ENCODE results near the gene ABCA9. TPM values are rescaled to one million over a fixed set of nuclear protein-coding genes. Genes with fewer than 3 reads are reported as not detected.
A peak's percentile ranks its signal among the peaks of the same experiment; 100 is the strongest.

The ABCA9 gene
- total RNA-seq, 1 experiment from 2014 or later = not detected

GRCh38 chr17:69046121-69046807 is 14.5 kb downstream of the ABCA9 start:
- Histone ChIP-seq H4K20me1 (ENCODE audit: control insufficient read depth, insufficient read depth, insufficient read length) (no peaks in the 10 kb centered on the region), H3T11ph (ENCODE audit: low read length) (no peak overlapping the region), H3K27me3 (ENCODE audit: insufficient read depth, low read length) (no peaks in the 10 kb centered on the region), H2BK20ac (ENCODE audit: low read depth, low read length, poor library complexity, severe bottlenecking) (no peak overlapping the region), H3K18ac (ENCODE audit: insufficient read length, low read depth, low read length) (no peak overlapping the region), H3K9me3 (ENCODE audit: control insufficient read depth, low read depth, low read length) (no peaks in the 10 kb centered on the region), H4K8ac (replicated peaks; ENCODE audit: insufficient read length, low read depth, low read length) (no peak overlapping the region), H3K9ac (ENCODE audit: extremely low read depth, insufficient read length, low read length) (no peak overlapping the region), H2BK5ac (ENCODE audit: insufficient read length, low read length) (no peak overlapping the region), H3K4me1 (ENCODE audit: insufficient read depth, low read length) (no peaks in the 10 kb centered on the region), H2BK120ac (ENCODE audit: low read depth, low read length, poor library complexity, severe bottlenecking) (no peak overlapping the region), H2AK5ac (ENCODE audit: insufficient read length, low read length) (no peak overlapping the region), H3K4me2 (ENCODE audit: insufficient read depth, insufficient read length, low read length) (no peak overlapping the region), H3K56ac (ENCODE audit: insufficient read length, low read depth, low read length) (no peak overlapping the region), H4K5ac (ENCODE audit: insufficient read length, low read depth, low read length) (no peak overlapping the region), H3K27ac (ENCODE audit: insufficient read length, low read depth, low read length) (no peak overlapping the region), H3K14ac (ENCODE audit: insufficient read depth, low read length) (no peak overlapping the region), H3K23ac (ENCODE audit: insufficient read length, low read depth, low read length) (no peak overlapping the region), H4K91ac (ENCODE audit: insufficient read length, low read depth, low read length) (no peak overlapping the region), H2BK12ac (ENCODE audit: insufficient read length, low read depth, low read length) (no peak overlapping the region), H2AFZ (ENCODE audit: low read length) (no peak overlapping the region), H3K79me2 (ENCODE audit: insufficient read depth, low read length) (no peaks in the 10 kb centered on the region), H3K79me1 (ENCODE audit: insufficient read depth, low read depth, low read length, poor library complexity, severe bottlenecking) (no peaks in the 10 kb centered on the region), H3K4ac (ENCODE audit: low read depth, low read length) (no peak overlapping the region), H3K23me2 (ENCODE audit: insufficient read length, low read depth, low read length, poor library complexity, severe bottlenecking) (no peaks in the 10 kb centered on the region), H2BK15ac (ENCODE audit: low read depth, low read length) (no peak overlapping the region)
- H3K4me3 Mint-ChIP-seq = no peak overlapping the region
- no peaks in the 10 kb centered on the region for H3K36me3 Mint-ChIP-seq (ENCODE audit: insufficient read depth in 1 of 3, low read depth in 3 of 3)
- no peaks in the 10 kb centered on the region for H3K4me1 Mint-ChIP-seq
- H3K27ac Mint-ChIP-seq = no peak overlapping the region
- DNase-seq = no peak
- H3K9me3 Mint-ChIP-seq = no peaks in the 10 kb centered on the region
- no peaks in the 10 kb centered on the region for H3K27me3 Mint-ChIP-seq (ENCODE audit: low read depth)
- TF ChIP-seq CTCF (conservative IDR thresholded peaks at IDR 0.05) = peak; percentile 32; the same call in 2 of the 3 replicates
- WGBS (ENCODE audit: extremely low coverage, insufficient read length, low lambda C conversion rate) = no CpG with 5 or more reads among the region's 4 CpGs

All from H9 (cell line).